Transverse colon (tissue), 4 donors: Measurements from ENCODE around the gene GLYR1.

Experiments used
- EP300 ChIP-seq: sonication (generic); formaldehyde crosslinking; IDR thresholded peaks from one replicate; pipeline ENCODE4 v1.6.1; 2017; ENCODE audit warnings: antibody characterized with exemption, low read depth
- POLR2AphosphoS5 ChIP-seq, 3 donors: sonication (generic); formaldehyde crosslinking; IDR thresholded peaks; one replicate each; pipeline ENCODE4 v1.6.1; 2016; ENCODE audit warnings: antibody characterized with exemption in 3 of 3
- TF ChIP-seq, protein P1 (sequence below), 5 experiments: fragments of 200-600 bp in 3 of 5; fragments of 450-650 bp in 2 of 5; sonication (generic) in 3 of 5; IDR thresholded peaks; 1 replicate in 2 of 5; 2 replicates in 3 of 5; pipeline ENCODE4 v1.5.1; 2016 to 2017; ENCODE audit warnings: antibody characterized with exemption in 5 of 5, inconsistent platforms in 3 of 5, mild to moderate bottlenecking in 2 of 5, moderate library complexity in 1 of 5

DNA sequence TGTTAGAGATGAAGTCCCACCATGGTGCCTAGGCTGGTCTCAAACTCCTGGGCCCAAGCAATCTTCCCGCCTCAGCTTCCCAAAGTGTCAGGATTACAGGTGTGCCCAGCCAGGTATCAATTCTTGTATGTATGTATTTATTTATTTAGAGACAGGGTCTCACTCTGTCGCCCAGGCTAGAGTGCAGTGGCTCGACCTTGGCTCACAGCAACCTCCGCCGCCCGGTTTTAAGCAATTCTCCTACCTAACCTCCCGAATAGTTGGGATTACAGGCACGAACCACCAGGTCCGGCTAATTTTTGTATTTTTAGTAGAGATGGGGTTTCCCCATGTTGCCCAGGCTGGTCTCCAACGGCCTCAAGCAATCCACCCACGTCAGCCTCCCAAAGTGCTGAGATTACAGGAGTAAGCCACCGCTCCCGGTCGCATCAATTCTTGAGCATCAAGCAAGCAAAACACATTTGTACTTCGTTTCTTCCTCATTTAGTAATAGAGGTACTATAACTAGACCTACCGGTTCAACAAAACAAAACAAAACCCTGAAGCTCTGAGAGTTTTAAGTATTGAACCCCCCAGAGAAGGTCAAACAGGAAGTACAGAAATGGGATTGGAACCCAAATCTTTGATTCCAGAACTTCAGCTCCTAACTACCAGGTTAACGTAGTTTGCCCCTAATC lies 79.1 kb downstream of the GLYR1 start:
- TF ChIP-seq, protein P1, sequence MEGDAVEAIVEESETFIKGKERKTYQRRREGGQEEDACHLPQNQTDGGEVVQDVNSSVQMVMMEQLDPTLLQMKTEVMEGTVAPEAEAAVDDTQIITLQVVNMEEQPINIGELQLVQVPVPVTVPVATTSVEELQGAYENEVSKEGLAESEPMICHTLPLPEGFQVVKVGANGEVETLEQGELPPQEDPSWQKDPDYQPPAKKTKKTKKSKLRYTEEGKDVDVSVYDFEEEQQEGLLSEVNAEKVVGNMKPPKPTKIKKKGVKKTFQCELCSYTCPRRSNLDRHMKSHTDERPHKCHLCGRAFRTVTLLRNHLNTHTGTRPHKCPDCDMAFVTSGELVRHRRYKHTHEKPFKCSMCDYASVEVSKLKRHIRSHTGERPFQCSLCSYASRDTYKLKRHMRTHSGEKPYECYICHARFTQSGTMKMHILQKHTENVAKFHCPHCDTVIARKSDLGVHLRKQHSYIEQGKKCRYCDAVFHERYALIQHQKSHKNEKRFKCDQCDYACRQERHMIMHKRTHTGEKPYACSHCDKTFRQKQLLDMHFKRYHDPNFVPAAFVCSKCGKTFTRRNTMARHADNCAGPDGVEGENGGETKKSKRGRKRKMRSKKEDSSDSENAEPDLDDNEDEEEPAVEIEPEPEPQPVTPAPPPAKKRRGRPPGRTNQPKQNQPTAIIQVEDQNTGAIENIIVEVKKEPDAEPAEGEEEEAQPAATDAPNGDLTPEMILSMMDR (IDR thresholded peaks at IDR 0.05), result no peak
- TF ChIP-seq EP300 (no peak), POLR2AphosphoS5 (IDR thresholded peaks at IDR 0.05) (no peak)
